MM.1S (cell line): ENCODE results near the gene HIPK3.

ENCODE experiments used
- DNase-seq: peaks from one replicate; pipeline ENCODE4 v3.0.0-alpha.2; 2015
- H2AFZ ChIP-seq: fragments of 300-600 bp; sonication (generic); 2 replicates; pipeline ENCODE4 v1.6.0; 2016; ENCODE audit warnings: antibody characterized with exemption, low read length
- H3F3A ChIP-seq: fragments of 300-600 bp; sonication (generic); 2 replicates; pipeline ENCODE4 v1.6.1; 2016; ENCODE audit warnings: mild to moderate bottlenecking, antibody characterized with exemption, low read length, moderate library complexity, mixed read lengths; ENCODE audit not compliant: insufficient read depth
- H3K27ac ChIP-seq: fragments of 300-600 bp; sonication (generic); 2 replicates; pipeline ENCODE4 v1.5.1; 2016; ENCODE audit warnings: mild to moderate bottlenecking, low read length
- H3K27me3 ChIP-seq: fragments of 300-600 bp; sonication (generic); replicated peaks from 2 replicates; pipeline ENCODE4 v1.6.0; 2016; ENCODE audit warnings: low read length; ENCODE audit not compliant: insufficient read depth
- H3K36me3 ChIP-seq: fragments of 300-600 bp; sonication (generic); replicated peaks from 2 replicates; pipeline ENCODE4 v1.6.1; 2016; ENCODE audit warnings: mild to moderate bottlenecking, low read length, mixed read lengths; ENCODE audit not compliant: insufficient read depth
- H3K4me1 ChIP-seq: fragments of 300-600 bp; sonication (generic); 2 replicates; pipeline ENCODE4 v1.6.1; 2016; ENCODE audit warnings: low read length, mixed read lengths
- H3K4me2 ChIP-seq: fragments of 300-600 bp; sonication (generic); 2 replicates; pipeline ENCODE4 v1.6.0; 2016; ENCODE audit warnings: low read depth, low read length
- H3K4me3 ChIP-seq: fragments of 300-600 bp; sonication (generic); 2 replicates; pipeline ENCODE4 v1.5.1; 2016; ENCODE audit warnings: low read length, mixed read lengths
- H3K79me2 ChIP-seq: fragments of 300-600 bp; sonication (generic); 2 replicates; pipeline ENCODE4 v1.6.1; 2016; ENCODE audit warnings: mixed run types, low read length, mixed read lengths
- H3K9ac ChIP-seq: fragments of 300-600 bp; sonication (generic); 2 replicates; pipeline ENCODE4 v1.6.1; 2016; ENCODE audit warnings: low read length, mixed read lengths
- H3K9me2 ChIP-seq: fragments of 300-600 bp; sonication (generic); replicated peaks from 2 replicates; pipeline ENCODE4 v1.6.1; 2016; ENCODE audit warnings: mild to moderate bottlenecking, low read length, mixed read lengths; ENCODE audit not compliant: insufficient read depth
- H3K9me3 ChIP-seq: fragments of 300-600 bp; sonication (generic); replicated peaks from 2 replicates; pipeline ENCODE4 v1.6.1; 2016; ENCODE audit warnings: mild to moderate bottlenecking, low read length, mixed read lengths; ENCODE audit not compliant: insufficient read depth
- H4K20me1 ChIP-seq: fragments of 300-600 bp; sonication (generic); 2 replicates; pipeline ENCODE4 v1.6.1; 2016; ENCODE audit warnings: mild to moderate bottlenecking, low read length, moderate library complexity, mixed read lengths; ENCODE audit not compliant: insufficient read depth
- CTCF ChIP-seq: fragments of 300-600 bp; sonication (generic); IDR thresholded peaks from 2 replicates; pipeline ENCODE4 v1.5.1; 2016; ENCODE audit warnings: antibody characterized with exemption, low read length, mixed read lengths
- EZH2 ChIP-seq: fragments of 300-600 bp; sonication (generic); optimal IDR thresholded peaks from 2 replicates; pipeline ENCODE3; 2017; ENCODE audit warnings: low read depth, mild to moderate bottlenecking, antibody characterized with exemption, low read length, mixed read lengths
- EZH2phosphoT487 ChIP-seq: fragments of 300-600 bp; sonication (generic); IDR thresholded peaks from 2 replicates; pipeline ENCODE4 v1.6.1; 2018; ENCODE audit warnings: antibody characterized with exemption, low read length

HIPK3 gene

DNA sequence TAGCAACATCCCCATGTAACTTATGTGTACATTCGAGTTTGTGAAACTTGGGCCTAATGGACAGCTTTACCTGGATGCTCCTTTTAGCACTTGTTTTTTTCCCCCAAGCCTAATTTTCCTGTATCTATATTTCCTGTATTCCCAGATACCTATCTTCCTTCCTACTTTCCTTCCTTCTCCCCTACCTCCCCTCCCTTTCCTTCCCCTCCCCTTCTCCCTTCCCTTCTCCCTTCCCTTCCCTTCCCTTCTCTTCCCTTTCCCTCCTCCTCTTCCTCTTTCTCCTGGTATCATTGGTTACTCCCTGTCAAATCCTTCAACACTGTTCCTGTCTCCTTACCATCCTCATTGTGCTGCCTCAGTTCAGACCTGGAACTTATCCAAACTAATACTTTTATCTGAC lies 111.8 kb downstream of the HIPK3 start:
- H3K79me2 ChIP-seq: no peaks in the 10 kb centered on the region
- no peak overlapping the region for H3K27ac ChIP-seq
- H3K27me3 ChIP-seq: no peaks in the 10 kb centered on the region
- no peak overlapping the region for H3K9ac ChIP-seq
- no peak overlapping the region for H3K4me2 ChIP-seq
- no peaks in the 10 kb centered on the region for H4K20me1 ChIP-seq
- no peak overlapping the region for H2AFZ ChIP-seq
- no peaks in the 10 kb centered on the region for H3K36me3 ChIP-seq
- H3K4me1 ChIP-seq: no peaks in the 10 kb centered on the region
- H3K4me3 ChIP-seq: no peak overlapping the region
- H3F3A ChIP-seq: no peaks in the 10 kb centered on the region
- no peaks in the 10 kb centered on the region for H3K9me2 ChIP-seq
- TF ChIP-seq EZH2: no peak
- no peak for TF ChIP-seq CTCF
- TF ChIP-seq EZH2phosphoT487: no peak
- no peak for DNase-seq
- H3K9me3 ChIP-seq: no peaks in the 10 kb centered on the region

DNA sequence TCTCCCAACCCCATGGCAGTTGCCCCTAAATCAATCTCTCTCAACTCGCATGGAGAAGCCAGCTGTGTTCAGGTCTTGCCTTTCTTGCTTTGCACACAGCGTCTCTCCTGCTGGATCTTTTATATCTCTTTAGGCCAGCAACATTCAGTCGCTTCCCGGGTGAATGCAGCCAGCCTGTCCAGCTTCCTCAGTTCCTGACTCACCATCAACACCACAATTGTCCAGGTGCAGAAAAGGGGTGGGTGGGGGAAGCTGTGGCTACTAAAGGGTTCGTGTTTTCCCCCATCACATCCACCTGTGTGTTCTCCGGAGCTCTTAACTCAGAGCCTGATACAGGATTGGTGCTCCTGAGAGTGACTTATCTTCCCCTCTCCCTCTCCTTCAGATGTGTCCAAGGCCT lies 116.5 kb downstream of the HIPK3 start:
- Histone ChIP-seq H2AFZ (no peak overlapping the region), H3K4me1 (no peaks in the 10 kb centered on the region), H3K4me2 (no peak overlapping the region), H3F3A (no peaks in the 10 kb centered on the region), H3K9me3 (no peaks in the 10 kb centered on the region), H3K27me3 (no peaks in the 10 kb centered on the region), H3K36me3 (no peaks in the 10 kb centered on the region), H3K27ac (no peak overlapping the region), H3K9me2 (no peaks in the 10 kb centered on the region), H3K4me3 (no peak overlapping the region), H4K20me1 (no peaks in the 10 kb centered on the region), H3K9ac (no peak overlapping the region), H3K79me2 (no peaks in the 10 kb centered on the region)
- TF ChIP-seq CTCF: no peak
- no peak for TF ChIP-seq EZH2
- TF ChIP-seq EZH2phosphoT487: no peak
- DNase-seq: no peak

- Histone ChIP-seq H3K27ac (no peak overlapping the region), H3K79me2 (no peaks in the 10 kb centered on the region), H3F3A (no peaks in the 10 kb centered on the region), H3K4me3 (0 out of 2 replicates have a peak overlapping the region, but pooled peaks have one; percentile 49), H3K9me3 (no peaks in the 10 kb centered on the region), H3K9me2 (no peaks in the 10 kb centered on the region), H3K4me2 (peak overlapping the region; percentile 64; the same call in 1 of the 2 replicates), H3K9ac (no peak overlapping the region), H3K27me3 (no peaks in the 10 kb centered on the region), H3K36me3 (no peaks in the 10 kb centered on the region), H2AFZ (no peak overlapping the region), H4K20me1 (no peaks in the 10 kb centered on the region), H3K4me1 (no peaks in the 10 kb centered on the region)
- TF ChIP-seq EZH2phosphoT487 (no peak), EZH2 (no peak), CTCF (no peak)
- DNase-seq: no peak
Measured at GRCh38 chr11:33375236-33375635, 118.1 kb downstream of the HIPK3 start.
